ENCODE measurements around the gene ZCCHC4. TPM values are rescaled to one million over a fixed set of nuclear protein-coding genes. Genes with fewer than 3 reads are reported as not detected.

ZCCHC4 gene
- total RNA-seq, 4 donors from 2014 or later, result 14.7 to 55.3 (median 19.8) TPM

GRCh38 chr4:25358515-25359275 lies 46.1 kb downstream of the ZCCHC4 start:
- Histone ChIP-seq H3K36me3 (no peaks in the 10 kb centered on the region), H3K9me3 (no peaks in the 10 kb centered on the region), H3K27ac (no peak overlapping the region), H3K27me3 (no peaks in the 10 kb centered on the region), H3K4me1 (no peaks in the 10 kb centered on the region), H3K4me3 (no peak overlapping the region)
- peak in 2 of 3 donors; percentile 57 to 74 for DNase-seq
- TF ChIP-seq POLR2A (IDR thresholded peaks at IDR 0.05) (no peak), CTCF (IDR thresholded peaks at IDR 0.05) (no peak)

- Histone ChIP-seq H3K4me1 (no peaks in the 10 kb centered on the region), H3K4me3 (no peak overlapping the region), H3K36me3 (no peaks in the 10 kb centered on the region), H3K9me3 (no peaks in the 10 kb centered on the region), H3K27me3 (no peaks in the 10 kb centered on the region), H3K27ac (no peak overlapping the region)
- no peak for TF ChIP-seq POLR2A (IDR thresholded peaks at IDR 0.05)
- TF ChIP-seq CTCF (IDR thresholded peaks at IDR 0.05), result no peak
- no peak for DNase-seq
Observed at GRCh38 chr4:25361253-25361652, 48.7 kb downstream of the ZCCHC4 start.

- peak; percentile 24 to 76 (median 60) for TF ChIP-seq CTCF (IDR thresholded peaks at IDR 0.05)
- no peak for TF ChIP-seq POLR2A (IDR thresholded peaks at IDR 0.05)
Observed at GRCh38 chr4:25367004-25367621, 54.5 kb downstream of the ZCCHC4 start.

GRCh38 chr4:25367877-25368276 lies 55.3 kb downstream of the ZCCHC4 start:
- Histone ChIP-seq H3K4me1 (no peaks in the 10 kb centered on the region), H3K4me3 (no peak overlapping the region), H3K27ac (no peak overlapping the region), H3K9me3 (no peaks in the 10 kb centered on the region), H3K36me3 (peaks cover 0 to 5% (median 0%) of the 10 kb centered on the region in 3 donors), H3K27me3 (no peaks in the 10 kb centered on the region)
- DNase-seq, result no peak
- TF ChIP-seq POLR2A (IDR thresholded peaks at IDR 0.05) (no peak), CTCF (IDR thresholded peaks at IDR 0.05) (no peak)

More at GRCh38 chr4:25367004-25367621, 54.5 kb downstream of the ZCCHC4 start:
- H3K4me1 ChIP-seq, result no peaks in the 10 kb centered on the region
- H3K36me3 ChIP-seq, result peaks cover 0 to 5% (median 0%) of the 10 kb centered on the region in 3 donors
- no peaks in the 10 kb centered on the region for H3K9me3 ChIP-seq
- H3K4me3 ChIP-seq, result no peak overlapping the region
- no peaks in the 10 kb centered on the region for H3K27me3 ChIP-seq
- no peak for DNase-seq
- H3K27ac ChIP-seq, result no peak overlapping the region

GRCh38 chr4:25368315-25368714 lies 55.7 kb downstream of the ZCCHC4 start:
- Histone ChIP-seq H3K27ac (no peak overlapping the region), H3K27me3 (no peaks in the 10 kb centered on the region), H3K9me3 (no peaks in the 10 kb centered on the region), H3K4me3 (no peak overlapping the region), H3K36me3 (peaks cover 0 to 5% (median 0%) of the 10 kb centered on the region in 3 donors), H3K4me1 (no peaks in the 10 kb centered on the region)
- no peak for DNase-seq
- no peak for TF ChIP-seq CTCF (IDR thresholded peaks at IDR 0.05)
- no peak for TF ChIP-seq POLR2A (IDR thresholded peaks at IDR 0.05)
